HG03045 (cell line): ENCODE results near the gene COBL.

Experiments
- ATAC-seq: cut with Tn5 transposase; IDR thresholded peaks from one replicate; pipeline ENCODE4 v1.9.1; 2021; ENCODE audit warnings: mild to moderate bottlenecking, moderate library complexity; ENCODE audit not compliant: unreplicated experiment

Gene COBL

GRCh38 chr7:51328351-51328801 lies 11.8 kb upstream of the COBL start:
- ATAC-seq, result no peak

DNA sequence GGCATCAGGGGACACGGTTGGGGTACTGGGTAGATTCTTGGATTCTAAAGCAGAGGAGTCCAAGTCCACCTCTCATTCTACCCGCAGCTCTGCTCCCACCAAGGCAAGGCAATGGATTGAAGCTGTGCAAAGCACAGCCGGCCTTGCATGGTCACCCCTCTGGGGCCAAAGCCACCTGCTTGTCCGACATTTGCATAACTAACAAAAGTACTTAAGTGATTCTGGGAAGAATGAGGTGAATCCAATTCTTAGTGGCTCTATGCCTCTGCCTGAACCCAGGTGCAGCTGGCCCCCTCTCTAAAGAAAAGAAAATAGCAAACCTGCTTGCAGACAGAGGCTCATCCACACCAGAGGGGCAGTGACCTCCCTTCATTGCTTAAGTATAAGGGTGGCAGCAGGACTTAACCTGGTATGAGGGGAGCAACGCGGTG lies 10.7 kb upstream of the COBL start:
- no peak for ATAC-seq

- ATAC-seq, result no peak
Observed at GRCh38 chr7:51326656-51327286, 10.2 kb upstream of the COBL start.

GRCh38 chr7:51325908-51326307 lies 9.3 kb upstream of the COBL start:
- no peak for ATAC-seq

DNA sequence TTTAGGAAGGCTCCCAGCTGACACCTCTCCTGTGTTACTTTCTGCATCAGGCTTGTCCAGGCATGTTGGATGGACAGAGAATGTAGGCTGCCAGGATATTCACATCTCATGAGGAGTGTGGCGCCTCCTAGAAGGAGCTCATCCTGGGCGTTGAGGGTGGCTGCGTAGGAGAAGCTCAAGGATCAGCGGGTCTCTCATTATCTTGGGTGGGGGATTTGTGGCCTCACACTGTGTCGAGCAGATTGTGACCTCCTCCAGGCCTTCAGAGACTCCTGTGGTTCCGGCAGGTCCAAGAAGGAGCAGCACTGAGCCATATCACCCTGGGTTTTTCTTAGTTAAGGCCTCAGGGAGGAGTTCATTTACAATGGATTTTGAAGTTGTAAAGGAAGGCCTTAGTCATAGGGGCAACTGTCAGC lies 8.7 kb upstream of the COBL start:
- ATAC-seq, result no peak

DNA sequence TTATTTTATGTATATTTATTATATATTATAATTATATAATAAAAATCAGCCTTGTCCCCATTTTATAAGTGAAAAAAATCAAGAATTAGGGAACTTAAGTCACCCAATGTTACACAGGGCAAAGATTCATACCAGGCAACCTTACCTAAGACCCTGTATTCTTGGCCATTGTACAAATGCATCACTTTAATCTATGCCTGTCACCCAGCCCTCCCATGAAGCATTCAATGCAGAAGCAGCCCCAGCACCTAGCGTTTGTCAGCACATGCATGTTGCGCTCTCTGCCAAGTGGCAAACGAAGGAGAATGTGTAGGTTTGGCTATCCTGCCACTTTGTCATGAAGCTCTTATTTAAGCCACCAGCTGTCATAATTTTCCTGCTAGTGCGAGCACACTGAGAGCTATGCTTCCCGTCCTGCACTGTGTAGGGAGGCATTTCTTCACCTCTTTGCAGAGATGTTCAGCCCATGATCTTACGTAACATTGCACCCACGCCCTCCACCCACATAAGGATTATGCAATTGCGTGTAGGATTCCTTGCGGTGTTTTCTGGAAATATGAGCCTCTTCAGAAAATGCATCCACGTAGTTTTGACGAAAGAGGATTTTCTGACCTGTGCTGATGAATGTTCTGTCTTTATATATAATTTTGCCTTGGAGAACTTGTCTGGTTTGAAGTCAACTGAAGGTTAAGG lies 7.7 kb upstream of the COBL start:
- ATAC-seq, result no peak

DNA sequence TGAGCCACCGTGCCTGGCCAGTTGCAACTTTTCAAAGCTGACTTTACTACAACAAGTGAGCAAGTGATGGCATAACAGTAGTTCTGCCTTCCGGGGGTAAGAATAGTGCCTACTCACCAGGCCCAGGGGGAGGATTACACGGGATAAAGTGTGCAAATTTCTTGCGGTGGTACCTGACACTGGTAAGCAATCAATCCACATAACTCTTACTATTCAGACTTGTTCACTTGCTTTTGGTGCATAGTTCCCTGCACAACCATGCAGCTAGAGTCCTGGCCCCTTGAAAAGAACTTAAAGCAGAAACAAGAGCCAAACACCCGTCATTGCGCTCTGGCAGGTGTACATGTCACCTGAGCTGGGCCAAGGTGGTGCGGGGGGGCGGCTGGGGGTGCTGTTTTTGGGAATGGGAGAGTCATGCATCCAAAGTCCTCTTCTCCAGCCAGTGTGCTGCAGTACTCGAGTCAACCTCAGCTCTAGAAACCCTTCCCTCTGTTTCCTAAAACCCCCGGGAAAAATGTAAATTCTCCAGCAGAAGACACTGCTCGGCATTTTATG lies 5.4 kb upstream of the COBL start:
- ATAC-seq, result no peak

DNA sequence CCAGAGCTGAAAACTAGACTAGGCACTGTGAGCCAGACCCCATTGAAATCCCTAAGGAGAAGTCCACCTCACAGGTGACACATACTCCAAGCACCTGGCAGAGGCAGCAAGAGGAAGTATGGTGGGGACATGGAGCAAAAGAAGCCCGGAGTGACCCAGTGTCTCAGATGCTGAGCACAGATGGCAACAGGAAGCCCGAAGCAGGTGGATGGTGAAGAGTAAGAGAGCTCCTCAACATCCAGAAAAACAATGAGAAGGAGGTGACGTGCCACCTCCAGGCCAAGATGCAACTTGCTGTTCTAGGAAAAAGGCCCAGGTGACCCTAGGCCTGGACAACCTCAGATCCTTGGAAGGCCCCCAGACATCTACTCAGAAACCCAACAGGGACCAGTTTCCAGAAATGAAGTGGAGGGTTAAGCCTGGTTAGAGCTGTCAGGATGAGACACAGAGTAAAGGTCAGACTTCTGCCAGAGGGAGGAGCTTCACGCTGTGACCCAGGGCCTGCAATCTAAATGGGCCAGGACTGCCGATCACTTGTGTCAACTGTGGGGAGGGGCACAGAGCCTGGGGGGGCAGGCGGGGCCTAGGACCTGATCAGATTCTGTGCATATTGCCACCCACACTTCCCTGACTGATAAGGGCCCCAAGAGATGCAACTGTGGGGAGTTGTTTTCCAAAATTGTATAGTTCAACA lies 2.4 kb upstream of the COBL start:
- ATAC-seq, result no peak

DNA sequence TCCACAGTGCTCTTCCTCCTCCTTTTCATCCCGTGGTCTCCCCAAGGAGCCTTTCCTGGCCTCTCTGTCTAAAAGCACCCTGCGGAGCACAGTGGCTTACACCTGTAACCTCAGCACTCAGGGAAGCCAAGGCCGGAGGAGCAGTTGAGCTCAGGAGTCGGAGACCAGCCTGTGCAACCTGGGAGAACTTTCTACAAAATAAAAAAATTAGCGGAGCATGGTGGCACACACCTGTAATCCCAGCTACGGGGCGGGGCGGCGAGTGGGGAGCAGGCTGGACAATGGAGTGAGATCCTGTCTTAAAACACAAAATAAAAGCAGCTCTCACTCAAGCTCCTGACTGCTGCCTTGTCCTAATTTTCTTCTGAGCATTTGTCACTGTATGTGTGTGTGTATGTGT lies 1.4 kb upstream of the COBL start:
- ATAC-seq, result no peak

DNA sequence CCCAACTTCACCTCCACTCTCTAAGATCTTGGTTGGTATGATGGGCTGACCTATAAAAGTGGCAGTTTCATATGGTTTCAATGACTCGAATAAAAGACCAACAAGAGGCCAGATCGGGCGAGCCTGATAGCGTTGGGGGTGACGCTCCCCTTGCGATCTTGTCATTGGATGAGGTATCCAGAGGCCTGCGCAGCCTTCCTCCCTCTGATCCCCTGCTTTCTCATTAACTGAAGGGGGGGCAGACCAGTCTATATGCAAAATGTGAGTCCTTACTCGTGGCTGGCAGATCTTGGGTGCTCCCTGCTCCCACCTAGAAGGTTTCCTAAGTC lies 937 bp upstream of the COBL start:
- ATAC-seq, result no peak

DNA sequence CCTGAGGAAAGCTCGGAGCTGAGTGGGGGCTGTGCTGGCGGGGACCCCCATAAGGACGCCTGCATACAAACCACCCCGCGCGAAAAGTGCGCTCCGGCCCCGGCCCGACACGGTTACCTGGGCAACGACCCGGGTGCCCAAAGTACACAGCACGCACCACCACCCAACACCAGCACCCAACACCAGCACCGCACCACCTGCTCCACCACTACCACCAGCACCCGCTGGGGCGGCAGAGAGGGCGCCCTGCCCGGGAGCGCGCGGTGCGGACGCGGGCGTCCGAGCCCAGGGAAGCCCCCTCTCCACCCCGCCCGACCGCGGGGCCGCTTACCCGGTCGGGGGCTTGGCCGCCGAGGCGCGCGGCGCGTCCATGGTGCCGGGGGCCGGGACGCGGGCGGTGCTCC lies 345 bp downstream of the COBL start:
- no peak for ATAC-seq

- no peak for ATAC-seq
Observed at GRCh38 chr7:51315393-51316261, 982 bp downstream of the COBL start.

GRCh38 chr7:51314726-51315125 lies 1.9 kb downstream of the COBL start:
- ATAC-seq, result no peak

- no peak for ATAC-seq
Observed at GRCh38 chr7:51313738-51314425, 2.7 kb downstream of the COBL start.

- no peak for ATAC-seq
Observed at GRCh38 chr7:51312951-51313737, 3.5 kb downstream of the COBL start.

DNA sequence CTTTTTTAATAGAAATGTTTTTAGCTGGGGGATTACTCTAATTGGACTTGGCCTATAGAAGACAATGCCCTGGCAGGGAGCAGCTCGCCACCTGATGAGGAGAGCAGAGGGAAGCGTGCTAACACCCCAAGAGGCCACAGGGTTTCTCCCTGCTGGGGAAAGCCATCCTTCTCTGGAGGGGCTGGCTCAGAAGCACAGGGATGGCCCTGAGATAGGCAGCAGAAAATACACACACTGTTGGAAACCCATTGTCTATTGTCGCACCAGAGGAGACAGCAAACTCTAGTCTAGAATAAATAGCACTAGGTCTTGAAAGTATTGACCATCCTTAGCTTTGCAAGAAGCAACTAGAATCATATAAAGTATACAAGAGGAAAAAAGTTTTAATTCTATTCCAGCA lies 5.4 kb downstream of the COBL start:
- ATAC-seq, result no peak

- no peak for ATAC-seq
Observed at GRCh38 chr7:51310131-51310583, 6.5 kb downstream of the COBL start.

DNA sequence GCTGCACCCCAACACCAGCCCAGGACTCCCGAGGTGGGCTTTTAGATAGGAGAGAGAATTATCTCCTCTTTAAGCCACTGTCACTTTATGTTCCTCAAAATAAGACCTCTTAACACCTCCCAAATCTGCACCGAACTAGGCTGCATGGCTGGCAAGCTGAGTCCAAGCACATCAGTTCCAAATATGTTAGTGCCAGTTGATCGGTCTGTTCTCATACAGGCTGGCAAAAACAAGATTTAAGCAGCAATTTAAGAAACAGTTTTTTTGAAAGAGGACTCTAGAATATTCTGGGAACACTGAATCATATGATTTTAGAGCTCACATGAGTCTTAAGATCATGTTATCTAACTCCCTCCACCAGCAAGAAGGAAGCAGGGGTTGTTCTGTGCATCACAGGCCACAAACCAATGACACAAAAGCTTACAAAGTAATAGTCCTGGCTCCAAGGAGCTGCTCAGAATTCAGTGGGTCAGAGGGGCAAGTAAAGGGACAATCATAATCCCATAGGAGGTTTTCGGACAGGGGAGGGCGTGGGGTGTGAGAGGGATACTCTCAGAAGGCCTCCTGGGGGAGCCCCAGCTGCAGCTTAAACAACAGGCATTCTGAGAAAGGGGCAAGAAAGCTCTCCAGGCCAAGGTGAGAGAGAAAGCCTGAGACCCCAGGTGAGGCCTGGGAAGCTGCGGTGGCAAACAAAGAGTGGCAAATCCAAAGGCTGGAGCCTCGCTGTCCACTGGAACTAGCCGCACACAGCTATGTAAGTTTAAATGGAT lies 7.1 kb downstream of the COBL start:
- no peak for ATAC-seq

DNA sequence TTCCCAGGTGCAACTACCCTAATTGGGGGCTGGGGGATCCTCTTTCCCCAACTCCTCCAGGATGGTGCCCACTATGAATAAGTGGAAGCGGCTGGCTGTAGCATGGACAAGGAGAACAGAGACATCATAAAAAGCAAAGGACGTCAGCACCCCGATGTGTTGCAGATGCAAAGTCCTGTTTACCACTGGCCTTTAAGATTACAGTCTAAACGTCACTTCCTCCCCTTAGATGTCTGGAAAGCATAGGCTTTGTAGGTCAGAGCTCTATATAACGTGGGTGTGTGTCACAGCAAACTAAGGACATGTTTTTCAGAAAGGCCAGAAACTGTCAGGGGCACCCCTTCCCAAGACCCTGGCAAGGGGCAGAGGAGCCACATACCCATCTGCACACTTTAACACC lies 7.9 kb downstream of the COBL start:
- no peak for ATAC-seq
